H1 (cell line): ENCODE measurements around the gene ITGB1BP1. TPM values are rescaled to one million over a fixed set of nuclear protein-coding genes. Genes with fewer than 3 reads are reported as not detected.

Experiments used
- CTCF ChIA-PET: fragments of 300-600 bp; sonication (Branson Sonifier 250); formaldehyde crosslinking; loops from one replicate; lab custom pipeline; 2021; ENCODE audit not compliant: partially characterized antibody; lab: Charles Lee
- POLR2A ChIA-PET: fragments of 300-600 bp; sonication (Branson Sonifier 250); formaldehyde crosslinking; loops from one replicate; lab custom pipeline; 2021; ENCODE audit warnings: inconsistent platforms; ENCODE audit not compliant: partially characterized antibody; lab: Charles Lee
- DNase-seq, 2 experiments: peaks; one replicate each; pipeline versions ENCODE4 v3.0.0 to v3.0.0-alpha.2; 2010 to 2022; ENCODE audit warnings: low spot score in 2 of 2, low read depth in 1 of 2, mixed read lengths in 1 of 2
- FAIRE-seq: peaks from 2 replicates; lab custom pipeline; 2011; peaks lifted over from hg19 to GRCh38; lab: Jason Lieb, UNC
- H2AFZ ChIP-seq: 2 replicates; pipeline ENCODE4 v1.8.1; 2012; ENCODE audit warnings: low read length, inconsistent platforms
- H2AK5ac ChIP-seq: 2 replicates; pipeline ENCODE4 v1.6.1; 2013; ENCODE audit warnings: low read depth, low read length
- H2BK120ac ChIP-seq: replicated peaks from 2 replicates; pipeline ENCODE3; 2013; ENCODE audit warnings: low read depth, low read length, inconsistent platforms
- H2BK12ac ChIP-seq: 2 replicates; pipeline ENCODE4 v1.6.1; 2013; ENCODE audit warnings: low read depth, low read length
- H2BK15ac ChIP-seq: 2 replicates; pipeline ENCODE4 v1.6.1; 2013; ENCODE audit warnings: low read length
- H2BK20ac ChIP-seq: 2 replicates; pipeline ENCODE4 v1.6.1; 2013; ENCODE audit warnings: low read length
- H2BK5ac ChIP-seq: 2 replicates; pipeline ENCODE4 v1.6.1; 2013; ENCODE audit warnings: low read depth, low read length
- H3K14ac ChIP-seq: 2 replicates; pipeline ENCODE4 v1.6.1; 2013; ENCODE audit warnings: inconsistent platforms; ENCODE audit not compliant: insufficient read length
- H3K18ac ChIP-seq: 2 replicates; pipeline ENCODE4 v1.6.1; 2013; ENCODE audit warnings: low read length; ENCODE audit errors: extremely low read depth
- H3K23ac ChIP-seq: 2 replicates; pipeline ENCODE4 v1.6.1; 2013; ENCODE audit warnings: inconsistent platforms; ENCODE audit not compliant: insufficient read length
- H3K23me2 ChIP-seq: 2 replicates; pipeline ENCODE4 v1.6.1; 2013; ENCODE audit warnings: low read depth, low read length
- H3K27ac ChIP-seq: 2 replicates; pipeline ENCODE4 v1.6.1; 2011; ENCODE audit warnings: low read depth, low read length, inconsistent platforms
- H3K27me3 ChIP-seq, 4 experiments: replicated peaks in 1 of 4; 1 replicate in 1 of 4; 2 replicates in 3 of 4; pipeline versions ENCODE4 v1.6.1 to v1.8.1; 2011 to 2013; ENCODE audit warnings: low read length in 3 of 4, mild to moderate bottlenecking in 3 of 4, inconsistent platforms in 2 of 4, mixed read lengths in 2 of 4, moderate library complexity in 1 of 4; ENCODE audit not compliant: control insufficient read depth in 3 of 4, insufficient read depth in 3 of 4; ENCODE audit errors: extremely low read depth in 1 of 4
- H3K36me3 ChIP-seq, 4 experiments: 2 replicates each; pipeline versions ENCODE4 v1.6.1 to v1.8.1; 2011 to 2013; ENCODE audit warnings: mild to moderate bottlenecking in 4 of 4, low read length in 3 of 4, moderate library complexity in 2 of 4, control low read depth in 1 of 4, inconsistent platforms in 1 of 4; ENCODE audit not compliant: insufficient read depth in 4 of 4, control insufficient read depth in 2 of 4
- H3K4ac ChIP-seq: replicated peaks from 2 replicates; pipeline ENCODE3; 2013; ENCODE audit warnings: low read length, low read depth, mixed read lengths, inconsistent platforms; ENCODE audit not compliant: insufficient read length
- H3K4me1 ChIP-seq, 4 experiments: replicated peaks in 1 of 4; 1 replicate in 1 of 4; 2 replicates in 3 of 4; pipeline versions ENCODE4 v1.6.1 to v1.8.1; 2011 to 2013; ENCODE audit warnings: low read length in 3 of 4, inconsistent platforms in 2 of 4, mixed read lengths in 1 of 4; ENCODE audit not compliant: insufficient read depth in 4 of 4, control insufficient read depth in 3 of 4
- H3K4me2 ChIP-seq, 2 experiments: 2 replicates each; pipeline versions ENCODE4 v1.6.1 to v1.8.1; 2011 to 2013; ENCODE audit warnings: low read depth in 2 of 2, low read length in 2 of 2, control low read depth in 1 of 2, inconsistent platforms in 1 of 2, mild to moderate bottlenecking in 1 of 2; ENCODE audit not compliant: insufficient read depth in 1 of 2
- H3K4me3 ChIP-seq, 4 experiments: fragments of 200-600, 300-600 bp in 1 of 4; sonication (generic), shearing (Covaris generic), sonication (Bioruptor Twin) in 1 of 4; 2 replicates each; pipeline versions ENCODE4 v1.5.1 to v1.8.1; 2011 to 2016; ENCODE audit warnings: low read length in 4 of 4, low read depth in 3 of 4, control low read depth in 2 of 4, inconsistent platforms in 2 of 4, mild to moderate bottlenecking in 2 of 4, mixed read lengths in 1 of 4, moderate library complexity in 1 of 4; ENCODE audit not compliant: insufficient read depth in 2 of 4; ENCODE audit errors: extremely low read depth in 1 of 4
- H3K56ac ChIP-seq: replicated peaks from 2 replicates; pipeline ENCODE3; 2013; ENCODE audit warnings: low read depth, mild to moderate bottlenecking, mixed read lengths, low read length, inconsistent platforms; ENCODE audit not compliant: insufficient read length
- H3K79me1 ChIP-seq: 2 replicates; pipeline ENCODE4 v1.6.1; 2013; ENCODE audit warnings: low read depth, low read length, control low read depth
- H3K79me2 ChIP-seq, 2 experiments: 2 replicates each; pipeline versions ENCODE4 v1.6.1 to v1.8.1; 2012 to 2013; ENCODE audit warnings: low read length in 2 of 2, mild to moderate bottlenecking in 2 of 2, inconsistent platforms in 1 of 2; ENCODE audit not compliant: insufficient read depth in 2 of 2, control insufficient read depth in 1 of 2
- H3K9ac ChIP-seq, 4 experiments: replicated peaks in 1 of 4; 1 replicate in 1 of 4; 2 replicates in 3 of 4; pipeline versions ENCODE4 v1.6.1 to v1.8.1; 2011 to 2013; ENCODE audit warnings: low read depth in 3 of 4, low read length in 3 of 4, control low read depth in 2 of 4, mild to moderate bottlenecking in 2 of 4, moderate library complexity in 2 of 4, inconsistent platforms in 1 of 4; ENCODE audit errors: extremely low read depth in 1 of 4
- H3K9me3 ChIP-seq, 2 experiments: 2 replicates each; pipeline versions ENCODE4 v1.6.1 to v1.8.1; 2012 to 2013; ENCODE audit warnings: mild to moderate bottlenecking in 2 of 2, moderate library complexity in 2 of 2, control low read depth in 1 of 2, inconsistent platforms in 1 of 2, low read depth in 1 of 2, low read length in 1 of 2, mixed read lengths in 1 of 2; ENCODE audit not compliant: insufficient read depth in 2 of 2
- H4K20me1 ChIP-seq, 2 experiments: replicated peaks in 1 of 2; 2 replicates each; pipeline versions ENCODE3 to v1.8.1; 2011 to 2013; ENCODE audit warnings: inconsistent platforms in 2 of 2, low read length in 2 of 2, mild to moderate bottlenecking in 1 of 2; ENCODE audit not compliant: insufficient read depth in 2 of 2, control insufficient read depth in 1 of 2
- H4K5ac ChIP-seq: 2 replicates; pipeline ENCODE4 v1.6.1; 2013; ENCODE audit warnings: low read length, low read depth, mixed read lengths, inconsistent platforms; ENCODE audit not compliant: insufficient read length
- H4K8ac ChIP-seq: 2 replicates; pipeline ENCODE4 v1.8.0; 2013; ENCODE audit warnings: mild to moderate bottlenecking, moderate library complexity, low read length, inconsistent platforms; ENCODE audit not compliant: insufficient read depth; ENCODE audit errors: extremely low read depth
- H4K91ac ChIP-seq: replicated peaks from 2 replicates; pipeline ENCODE3; 2013; ENCODE audit warnings: low read length, mixed read lengths, inconsistent platforms; ENCODE audit not compliant: insufficient read length
- ATF2 ChIP-seq: IDR thresholded peaks from 2 replicates; pipeline ENCODE4 v1.6.1; 2012; ENCODE audit warnings: low read length, inconsistent platforms
- BACH1 ChIP-seq: IDR thresholded peaks from 2 replicates; pipeline ENCODE4 v1.6.1; 2012; ENCODE audit warnings: low read length, improper control_type of control experiment
- KDM4A ChIP-seq: IDR thresholded peaks from one replicate; pipeline ENCODE4 v1.7.1; 2012; ENCODE audit warnings: low read depth, mild to moderate bottlenecking, moderate library complexity, low read length, inconsistent platforms; ENCODE audit not compliant: severe bottlenecking
- NRF1 ChIP-seq: IDR thresholded peaks from 2 replicates; pipeline ENCODE4 v1.6.1; 2011; ENCODE audit warnings: mild to moderate bottlenecking, low read depth, low read length, improper control_type of control experiment
- PHF8 ChIP-seq: fragments of 200-600 bp; sonication (generic); conservative IDR thresholded peaks from 2 replicates; pipeline ENCODE4 v1.7.1; 2012; ENCODE audit warnings: low read depth, mild to moderate bottlenecking, inconsistent platforms, low read length, moderate library complexity
- POLR2A ChIP-seq, 2 experiments: IDR thresholded peaks; 1 replicate in 1 of 2; 2 replicates in 1 of 2; pipeline ENCODE4 v1.6.1; 2011; ENCODE audit warnings: low read depth in 2 of 2, low read length in 2 of 2, mild to moderate bottlenecking in 2 of 2; ENCODE audit errors: control extremely low read depth in 1 of 2
- RBBP5 ChIP-seq: IDR thresholded peaks from 2 replicates; pipeline ENCODE4 v1.7.1; 2012; ENCODE audit warnings: low read depth, mild to moderate bottlenecking, inconsistent platforms, low read length, moderate library complexity, borderline replicate concordance
- WGBS, 2 experiments: shearing (Covaris generic) in 1 of 2; methylation state at CpG; one replicate each; pipeline versions ENCODE4 v1.1.6 to v1.1.7; 2013 to 2015; ENCODE audit warnings: low lambda C conversion rate in 2 of 2, mixed read lengths in 2 of 2, inconsistent platforms in 1 of 2, low coverage in 1 of 2, missing lambda C conversion rate in 1 of 2; ENCODE audit not compliant: insufficient replicate concordance in 2 of 2, insufficient coverage in 1 of 2, insufficient read length in 1 of 2; ENCODE audit errors: extremely low coverage in 1 of 2, missing lambda C conversion rate in 1 of 2; 5-methylcytosine and 5-hydroxymethylcytosine counted together
- polyA plus RNA-seq, 7 experiments: library from polyadenylated mRNA; depleted of rRNA in 3 of 7; stranded (reverse) in 5 of 7; unstranded in 2 of 7; fragments of >200 nt in 5 of 7; fragments of 200-250 nt in 2 of 7; gene quantifications; 1 replicate in 5 of 7; 2 replicates in 1 of 7; 4 replicates in 1 of 7; pipeline versions ENCODE4 v1.2.1 to v1.2.3, GENCODE V29; 2011 to 2013; ENCODE audit warnings: missing spikeins in 2 of 7, mixed read lengths in 2 of 7
- total RNA-seq: library from RNA; stranded (reverse); fragmentation: NEBNext Ultra II Directional; extraction: Animal tissue kit (Norgen Biotek cat#: 25700); gene quantifications from 2 replicates; pipeline ENCODE4 v1.2.1, GENCODE V29; 2021

ITGB1BP1 gene
- total and polyA plus RNA-seq, 2 of the 8 experiments (the other 6 are each of a cell fraction or from before 2014, with no cell fraction given): 16.1 to 45.4 TPM

- no peak overlapping the region for H3K4ac ChIP-seq
- H3K4me1 ChIP-seq: peaks cover 2 to 11% (median 5%) of the 10 kb centered on the region in 4 experiments; a peak in 6 of 7 replicates
- H3K23me2 ChIP-seq: no peaks in the 10 kb centered on the region
- FAIRE-seq (no peak), DNase-seq (no peak)
- no peak overlapping the region for H2BK20ac ChIP-seq
- H4K8ac ChIP-seq: no peak overlapping the region
- H4K20me1 ChIP-seq: no peaks in the 10 kb centered on the region
- H3K4me3 ChIP-seq: no peak overlapping the region
- H2BK15ac ChIP-seq: no peak overlapping the region
- ChIA-PET CTCF (interaction anchor here (2.1 to 2.7 kb wide), 2 partner anchors 11 to 12 kb away, joined by 11 to 17 read pairs; no protein-coding TSS in a partner anchor), POLR2A (no interaction called here)
- H2BK5ac ChIP-seq: no peak overlapping the region
- H3K36me3 ChIP-seq: peaks cover 0 to 8% (median 1%) of the 10 kb centered on the region in 4 experiments; a peak in 5 of 8 replicates
- no peak overlapping the region for H3K14ac ChIP-seq
- H4K91ac ChIP-seq: no peak overlapping the region
- WGBS, 2 experiments: 95% methylated on average over 4 of the region's 4 CpGs; no CpG with 5 or more reads in 1 of the 2 experiments
- H2BK120ac ChIP-seq: no peak overlapping the region
- no peak overlapping the region for H2AK5ac ChIP-seq
- H3K56ac ChIP-seq: no peak overlapping the region
- H3K27me3 ChIP-seq: no peaks in the 10 kb centered on the region
- H3K4me2 ChIP-seq: no peak overlapping the region
- H3K9me3 ChIP-seq: no peaks in the 10 kb centered on the region
- H3K23ac ChIP-seq: no peak overlapping the region
- no peak overlapping the region for H3K27ac ChIP-seq
- no peak overlapping the region for H2BK12ac ChIP-seq
- H3K79me2 ChIP-seq: no peaks in the 10 kb centered on the region
- no peak overlapping the region for H2AFZ ChIP-seq
- H3K9ac ChIP-seq: no peak overlapping the region
- no peaks in the 10 kb centered on the region for H3K79me1 ChIP-seq
- H3K18ac ChIP-seq: no peak overlapping the region
- no peak overlapping the region for H4K5ac ChIP-seq
- TF ChIP-seq POLR2A (IDR thresholded peaks at IDR 0.05; ENCODE audit: control extremely low read depth in 1 of 2, low read depth in 2 of 2, low read length in 2 of 2) (no peak), BACH1 (no peak), RBBP5 (no peak), PHF8 (no peak), ATF2 (no peak), KDM4A (no peak), NRF1 (no peak)
These were observed 63.9 kb downstream of the ITGB1BP1 start for GRCh38 chr2:9359463-9359862.
